ENCODE measurements around the gene SIT1. TPM values are rescaled to one million over a fixed set of nuclear protein-coding genes. Genes with fewer than 3 reads are reported as not detected.

The SIT1 gene
- polyA plus RNA-seq, 4 donors: 0.28 to 0.43 (median 0.35) TPM

- DNase-seq (ENCODE audit: low read depth in 4 of 4, low spot score in 3 of 4): no peak
Observed at GRCh38 chr9:35683323-35683722, 32.6 kb upstream of the SIT1 start.

DNA sequence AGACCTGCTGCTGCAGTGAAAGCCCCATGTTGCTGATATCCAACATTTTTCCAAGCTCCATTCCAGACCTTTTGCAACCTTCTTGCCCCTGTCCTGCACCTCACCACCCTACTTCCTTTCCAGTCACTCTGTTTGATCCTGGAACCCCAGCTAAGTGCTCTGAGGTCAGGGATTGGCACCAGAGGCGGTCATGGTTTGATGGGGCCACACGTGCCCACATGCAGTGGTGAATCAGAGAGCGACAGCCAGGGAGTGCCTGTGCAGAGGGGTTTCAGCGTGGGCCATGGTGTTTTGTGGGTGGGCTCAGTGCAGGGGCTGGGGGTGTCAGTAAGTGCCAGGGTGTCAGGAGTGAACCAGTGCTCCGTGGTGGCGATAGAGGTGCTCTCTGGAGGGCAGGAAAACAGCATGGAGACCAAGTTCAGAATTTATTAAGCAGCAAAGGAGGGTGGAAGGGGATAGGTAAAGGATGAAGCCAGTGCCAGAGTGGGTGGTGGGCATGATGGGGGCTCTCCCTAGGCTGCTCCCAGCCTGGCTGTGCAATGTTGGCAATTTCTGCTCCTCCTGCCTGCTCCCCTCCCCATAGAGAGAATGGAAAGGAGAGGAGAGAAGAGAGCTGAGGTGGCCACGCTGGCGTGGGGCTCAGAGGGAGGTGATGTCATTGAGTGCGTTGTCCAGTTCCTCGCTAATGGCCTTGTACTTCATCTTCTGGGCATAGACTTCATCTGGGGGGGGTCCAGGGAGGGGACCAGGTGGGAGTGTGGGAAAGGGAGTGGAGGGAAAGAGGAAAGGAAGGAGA is 32.0 kb upstream of the SIT1 start:
- no peak for DNase-seq (ENCODE audit: low read depth in 4 of 4, low spot score in 3 of 4)

DNA sequence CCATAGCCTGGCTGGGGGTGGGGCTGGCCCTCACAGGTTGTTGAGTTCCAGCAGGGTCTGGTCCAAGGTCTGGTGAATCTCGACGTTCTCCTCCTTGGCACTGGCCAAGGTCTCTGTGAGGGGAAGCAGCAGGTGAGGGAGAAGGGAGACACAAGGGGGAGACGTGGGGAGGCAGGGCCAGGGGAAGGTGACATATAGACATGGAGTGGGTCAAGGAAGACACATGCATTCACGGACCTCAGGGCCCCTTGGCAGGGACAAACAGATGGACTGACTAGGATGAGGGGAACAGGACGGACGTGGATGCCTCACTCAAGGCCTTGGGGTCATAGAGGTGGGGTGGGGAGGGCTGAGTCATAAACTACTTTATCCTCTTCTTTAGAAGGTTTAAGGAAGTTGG is 31.3 kb upstream of the SIT1 start:
- no peak for DNase-seq (ENCODE audit: low read depth in 4 of 4, low spot score in 3 of 4)

GRCh38 chr9:35681341-35682002 is 30.7 kb upstream of the SIT1 start:
- DNase-seq (ENCODE audit: low read depth in 4 of 4, low spot score in 3 of 4): no peak

DNA sequence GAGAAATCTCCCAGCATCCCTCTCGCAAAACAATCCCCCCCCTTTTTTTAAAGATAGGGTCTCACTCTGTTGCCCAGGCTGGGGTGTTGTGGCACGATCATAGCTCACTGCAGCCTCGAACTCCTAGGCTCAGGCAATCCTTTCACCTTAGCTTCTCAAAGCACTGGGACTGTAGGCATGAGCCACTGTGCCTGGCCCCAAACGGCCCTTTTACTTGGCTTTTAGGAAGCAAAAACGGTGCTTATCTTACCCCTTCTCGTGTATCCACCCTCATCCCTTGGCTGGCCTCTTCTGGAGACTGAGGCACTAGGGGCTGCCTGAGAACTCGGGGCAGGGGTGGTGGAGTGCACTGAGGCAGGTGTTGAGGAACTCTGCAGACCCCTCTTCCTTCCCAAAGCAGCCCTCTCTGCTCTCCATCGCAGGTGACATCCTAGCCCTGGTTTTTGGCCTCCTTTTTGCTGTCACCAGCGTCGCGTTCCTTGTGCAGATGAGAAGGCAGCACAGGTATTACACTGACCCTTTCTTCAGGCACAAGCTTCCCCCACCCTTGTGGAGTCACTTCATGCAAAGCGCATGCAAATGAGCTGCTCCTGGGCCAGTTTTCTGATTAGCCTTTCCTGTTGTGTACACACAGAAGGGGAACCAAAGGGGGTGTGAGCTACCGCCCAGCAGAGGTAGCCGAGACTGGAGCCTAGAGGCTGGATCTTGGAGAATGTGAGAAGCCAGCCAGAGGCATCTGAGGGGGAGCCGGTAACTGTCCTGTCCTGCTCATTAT is 29.8 kb upstream of the SIT1 start:
- DNase-seq (ENCODE audit: low read depth in 4 of 4, low spot score in 3 of 4): no peak

DNA sequence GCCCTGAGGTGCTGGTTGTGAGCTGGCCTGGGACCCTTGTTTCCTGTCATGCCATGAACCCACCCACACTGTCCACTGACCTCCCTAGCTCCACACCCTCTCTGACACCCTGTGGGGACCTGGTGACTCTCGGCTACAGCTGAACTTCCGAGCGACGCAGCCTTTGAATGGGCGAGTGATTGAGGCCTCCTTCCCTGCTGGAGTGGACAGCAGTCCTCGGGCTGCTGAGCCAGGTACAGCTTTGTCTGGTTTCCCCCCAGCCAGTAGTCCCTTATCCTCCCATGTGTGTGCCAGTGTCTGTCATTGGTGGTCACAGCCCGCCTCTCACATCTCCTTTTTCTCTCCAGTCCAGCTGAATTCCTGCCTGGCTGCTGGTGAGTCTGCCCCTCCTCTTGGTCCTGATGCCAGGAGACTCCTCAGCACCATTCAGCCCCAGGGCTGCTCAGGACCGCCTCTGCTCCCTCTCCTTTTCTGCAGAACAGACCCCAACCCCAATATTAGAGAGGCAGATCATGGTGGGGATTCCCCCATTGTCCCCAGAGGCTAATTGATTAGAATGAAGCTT is 29.1 kb upstream of the SIT1 start:
- DNase-seq (ENCODE audit: low read depth in 4 of 4, low spot score in 3 of 4): no peak

GRCh38 chr9:35679091-35679490 is 28.4 kb upstream of the SIT1 start:
- DNase-seq (ENCODE audit: low read depth in 4 of 4, low spot score in 3 of 4): no peak

DNA sequence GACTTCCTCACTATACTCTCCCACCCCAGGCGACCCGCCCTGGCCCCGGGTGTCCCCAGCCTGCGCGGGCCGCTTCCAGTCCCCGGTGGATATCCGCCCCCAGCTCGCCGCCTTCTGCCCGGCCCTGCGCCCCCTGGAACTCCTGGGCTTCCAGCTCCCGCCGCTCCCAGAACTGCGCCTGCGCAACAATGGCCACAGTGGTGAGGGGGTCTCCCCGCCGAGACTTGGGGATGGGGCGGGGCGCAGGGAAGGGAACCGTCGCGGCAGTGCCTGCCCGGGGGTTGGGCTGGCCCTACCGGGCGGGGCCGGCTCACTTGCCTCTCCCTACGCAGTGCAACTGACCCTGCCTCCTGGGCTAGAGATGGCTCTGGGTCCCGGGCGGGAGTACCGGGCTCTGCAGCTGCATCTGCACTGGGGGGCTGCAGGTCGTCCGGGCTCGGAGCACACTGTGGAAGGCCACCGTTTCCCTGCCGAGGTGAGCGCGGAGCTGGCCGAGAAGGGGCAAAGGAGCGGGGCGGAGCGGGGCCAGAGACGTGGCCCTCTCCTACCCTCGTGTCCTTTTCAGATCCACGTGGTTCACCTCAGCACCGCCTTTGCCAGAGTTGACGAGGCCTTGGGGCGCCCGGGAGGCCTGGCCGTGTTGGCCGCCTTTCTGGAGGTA is 25.1 kb upstream of the SIT1 start:
- DNase-seq (ENCODE audit: low read depth in 4 of 4, low spot score in 3 of 4): peak in 3 of 4 donors; percentile 65 to 77 (median 66)

GRCh38 chr9:35675204-35675603 is 24.5 kb upstream of the SIT1 start:
- DNase-seq (ENCODE audit: low read depth in 4 of 4, low spot score in 3 of 4): no peak

GRCh38 chr9:35674025-35674361 is 23.3 kb upstream of the SIT1 start:
- no peak for DNase-seq (ENCODE audit: low read depth in 4 of 4, low spot score in 3 of 4)

GRCh38 chr9:35673132-35674024 is 22.6 kb upstream of the SIT1 start, which contains the start of gene CA9:
Gene CA9, plus strand, starts transcription at chr9:35673928. Its CDS starts 32 bp downstream, at chr9:35673960.
- no peak for DNase-seq (ENCODE audit: low read depth in 4 of 4, low spot score in 3 of 4)

GRCh38 chr9:35669331-35670145 is 18.8 kb upstream of the SIT1 start:
- DNase-seq (ENCODE audit: low read depth in 4 of 4, low spot score in 3 of 4): no peak

- DNase-seq (ENCODE audit: low read depth in 4 of 4, low spot score in 3 of 4): no peak
Observed at GRCh38 chr9:35667939-35668338, 17.2 kb upstream of the SIT1 start.

- no peak for DNase-seq (ENCODE audit: low read depth in 4 of 4, low spot score in 3 of 4)
Observed at GRCh38 chr9:35666549-35666948, 15.8 kb upstream of the SIT1 start.

DNA sequence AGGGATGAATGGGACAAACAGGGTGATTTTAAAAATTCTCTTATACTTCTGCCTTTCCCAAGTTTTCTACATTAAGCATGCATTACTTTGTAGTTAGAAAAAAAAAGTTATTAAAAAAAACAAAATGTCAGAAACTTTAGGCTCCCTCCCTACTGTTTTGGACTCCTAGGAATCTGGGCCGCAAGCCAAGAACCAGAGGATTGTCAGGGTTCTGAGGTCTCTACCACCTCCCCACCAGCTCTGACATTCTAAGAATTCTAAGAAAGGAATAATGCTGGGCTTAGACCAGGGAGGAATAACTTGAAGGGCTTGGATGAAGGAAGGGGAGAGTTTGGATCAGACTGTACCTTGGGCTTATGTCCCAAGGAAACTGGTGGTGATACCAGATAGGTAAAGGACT is 15.3 kb upstream of the SIT1 start:
- no peak for DNase-seq (ENCODE audit: low read depth in 4 of 4, low spot score in 3 of 4)

DNA sequence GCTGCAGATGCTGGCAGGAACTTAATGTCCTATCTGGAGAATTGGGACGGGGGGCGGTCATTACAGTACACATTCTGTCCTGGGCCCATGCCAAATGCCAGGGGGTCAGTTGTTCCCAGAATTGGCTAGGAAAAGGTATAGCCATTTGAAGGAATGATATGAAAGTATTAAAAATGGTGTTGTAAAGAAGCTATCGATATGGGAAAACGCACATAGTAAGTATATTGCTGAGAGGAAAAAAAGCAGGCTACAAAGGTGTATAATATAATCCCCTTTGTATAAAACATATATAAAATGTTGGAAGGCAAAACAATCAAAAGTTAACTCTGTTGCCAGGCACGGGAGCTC is 14.7 kb upstream of the SIT1 start:
- DNase-seq (ENCODE audit: low read depth in 4 of 4, low spot score in 3 of 4): no peak

DNA sequence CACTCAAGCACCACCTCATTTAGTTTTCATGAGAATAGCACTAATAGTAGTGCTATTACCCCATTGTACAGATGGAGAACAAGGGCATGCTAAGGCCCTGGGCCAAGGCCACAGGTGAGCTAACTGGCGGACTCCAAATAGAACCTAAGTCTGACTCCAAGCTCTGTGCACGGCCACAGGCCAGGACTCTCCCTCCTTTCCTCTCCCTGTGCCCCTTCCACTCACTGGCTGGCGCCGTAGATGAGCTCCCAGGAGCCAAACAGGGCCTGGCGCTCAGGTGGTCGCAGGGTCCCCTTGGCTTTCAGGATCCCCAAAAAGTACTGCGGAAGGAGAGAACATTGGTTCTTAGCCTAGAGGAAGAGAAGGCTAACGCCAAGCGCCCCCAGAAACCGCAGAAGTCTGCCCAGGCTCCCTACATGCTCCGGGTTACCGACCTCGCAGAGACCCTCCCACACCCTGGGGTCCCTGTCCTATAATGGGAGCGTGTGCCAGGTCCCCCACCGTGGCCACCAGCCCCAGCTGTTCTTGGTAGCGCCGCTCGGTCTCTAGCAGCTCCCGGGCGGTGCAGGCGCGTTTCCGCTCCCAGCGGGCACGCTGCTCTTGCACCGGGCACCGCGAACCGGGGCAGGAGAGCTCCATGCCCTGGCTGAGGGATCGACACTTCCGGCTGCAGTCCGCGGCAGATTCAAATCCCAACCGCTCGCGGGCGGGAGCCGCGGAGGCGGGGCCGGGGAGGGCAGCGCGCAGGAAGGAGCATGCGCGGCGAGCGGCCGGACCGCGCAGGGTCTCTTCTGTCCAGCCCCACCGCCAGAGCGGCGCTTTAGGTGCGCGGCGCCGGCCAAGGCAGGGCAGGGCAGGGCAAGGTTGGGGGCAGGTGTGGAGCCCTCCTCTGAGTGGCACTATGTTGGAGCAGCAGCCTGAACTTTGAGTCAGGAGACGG is 14.1 kb upstream of the SIT1 start, which contains the start of gene ARHGEF39:
Gene ARHGEF39 (minus strand): TSS at position 665 of the 940 bp plus-strand sequence. CDS start 26 bp downstream, at position 639.
- peak in 3 of 4 donors; percentile 71 to 78 (median 72) for DNase-seq (ENCODE audit: low read depth in 4 of 4, low spot score in 3 of 4)

GRCh38 chr9:35662437-35662836 is 11.7 kb upstream of the SIT1 start:
- DNase-seq (ENCODE audit: low read depth in 4 of 4, low spot score in 3 of 4): no peak

Data from right renal pelvis (tissue), 4 donors.